ENCODE results near the gene SAFB2.

Gene SAFB2

DNA sequence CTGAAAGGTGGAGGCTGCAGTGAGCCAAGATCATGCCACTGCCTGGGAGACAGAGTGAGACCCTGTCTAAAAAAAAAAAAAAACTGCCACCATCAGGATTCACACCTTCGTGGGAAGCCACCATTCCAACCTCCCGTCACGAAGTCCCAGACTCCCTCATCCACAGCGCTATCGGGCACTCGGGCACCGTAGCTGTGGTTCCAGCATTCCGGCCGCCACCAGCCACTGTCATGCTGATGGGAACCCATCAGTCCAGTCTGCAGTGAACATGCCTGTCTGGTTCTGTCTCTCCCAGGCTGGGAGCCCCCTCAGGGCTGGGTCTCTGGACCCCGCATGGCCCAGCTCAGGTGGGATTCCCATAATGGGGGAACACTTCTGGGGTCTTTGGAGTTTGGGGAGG is 82.4 kb downstream of the SAFB2 start:
- no peak for DNase-seq

DNA sequence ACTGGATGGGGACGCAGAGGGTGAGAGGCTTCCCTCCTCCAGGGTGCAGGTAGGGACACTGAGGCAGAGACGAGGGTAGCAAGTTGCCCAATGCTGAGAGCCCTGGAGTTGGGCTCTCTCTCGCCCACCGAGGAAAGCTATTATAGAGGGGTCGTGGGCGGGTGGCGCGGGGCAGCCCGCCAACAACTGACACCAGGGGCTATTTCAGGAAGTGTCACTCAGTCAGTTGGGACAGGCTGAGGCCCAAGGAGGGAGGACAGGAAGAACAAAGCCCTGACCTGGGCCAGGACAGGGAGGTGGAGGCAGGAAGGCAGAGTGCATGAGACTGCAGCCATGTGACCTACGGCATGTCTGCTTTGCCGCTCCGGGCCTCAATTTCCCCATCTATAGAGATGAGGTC is 84.7 kb downstream of the SAFB2 start:
- DNase-seq, result no peak

Data from activated CD8-positive, alpha-beta memory T cell treated with anti-CD3 and anti-CD28 coated beads, Interleukin-2, amount 50 U/mL, for 4 hours (primary cell).